Osteocyte (in vitro differentiated cells): ENCODE results near the gene AUP1. TPM values are rescaled to one million over a fixed set of nuclear protein-coding genes. Genes with fewer than 3 reads are reported as not detected.

ENCODE experiments used
- DNase-seq: peaks from one replicate; pipeline ENCODE4 v3.0.0; 2021; ENCODE audit warnings: mixed read lengths; ENCODE audit not compliant: unreplicated experiment; ENCODE audit errors: extremely low spot score
- H3K27ac Mint-ChIP-seq: one replicate; pipeline ENCODE4 v1.8.0; 2021; ENCODE audit warnings: mild to moderate bottlenecking, mixed read lengths; ENCODE audit not compliant: unreplicated experiment
- H3K27me3 Mint-ChIP-seq: one replicate; pipeline ENCODE4 v1.8.0; 2021; ENCODE audit warnings: mixed read lengths; ENCODE audit not compliant: unreplicated experiment
- H3K36me3 Mint-ChIP-seq: one replicate; pipeline ENCODE4 v1.8.0; 2021; ENCODE audit warnings: mixed read lengths; ENCODE audit not compliant: unreplicated experiment
- H3K4me1 Mint-ChIP-seq: one replicate; pipeline ENCODE4 v1.8.0; 2021; ENCODE audit warnings: mixed read lengths; ENCODE audit not compliant: unreplicated experiment
- H3K4me3 Mint-ChIP-seq: one replicate; pipeline ENCODE4 v1.8.0; 2021; ENCODE audit warnings: mild to moderate bottlenecking, moderate library complexity, mixed read lengths; ENCODE audit not compliant: unreplicated experiment
- H3K9me3 Mint-ChIP-seq: one replicate; pipeline ENCODE4 v1.8.0; 2021; ENCODE audit warnings: mixed read lengths; ENCODE audit not compliant: unreplicated experiment
- CTCF ChIP-seq: fragments of 200-600 bp; sonication (generic); IDR thresholded peaks from 2 replicates; pipeline ENCODE4 v1.5.0; 2021; ENCODE audit warnings: antibody characterized with exemption, mild to moderate bottlenecking, moderate library complexity
- total RNA-seq: library from RNA; stranded (reverse); gene quantifications from 2 replicates; pipeline ENCODE4 v1.2.1, GENCODE V29; 2021

AUP1 gene
- total RNA-seq, 1 donor from 2014 or later: 96.3 TPM

- no peaks in the 10 kb centered on the region for H3K9me3 Mint-ChIP-seq
- no peak for TF ChIP-seq CTCF
- peaks cover 15% of the 10 kb centered on the region for H3K36me3 Mint-ChIP-seq
- peaks cover 2% of the 10 kb centered on the region for H3K4me1 Mint-ChIP-seq
- no peak overlapping the region for H3K4me3 Mint-ChIP-seq
- DNase-seq: no peak
- no peaks in the 10 kb centered on the region for H3K27me3 Mint-ChIP-seq
- H3K27ac Mint-ChIP-seq: no peak overlapping the region
Measured at GRCh38 chr2:74542978-74543377, 13.5 kb upstream of the AUP1 start.

- Mint-ChIP-seq H3K4me3 (no peak overlapping the region), H3K4me1 (no peaks in the 10 kb centered on the region), H3K36me3 (peaks cover 15% of the 10 kb centered on the region), H3K27ac (no peak overlapping the region), H3K9me3 (no peaks in the 10 kb centered on the region), H3K27me3 (no peaks in the 10 kb centered on the region)
- no peak for DNase-seq
- no peak for TF ChIP-seq CTCF
Measured at GRCh38 chr2:74540291-74540690, 10.8 kb upstream of the AUP1 start.

GRCh38 chr2:74538881-74539339 is 9.4 kb upstream of the AUP1 start:
- H3K4me1 Mint-ChIP-seq: no peaks in the 10 kb centered on the region

GRCh38 chr2:74537140-74537539 is 7.6 kb upstream of the AUP1 start:
- Mint-ChIP-seq H3K4me3 (no peak overlapping the region), H3K27ac (no peak overlapping the region), H3K4me1 (peaks cover 1% of the 10 kb centered on the region), H3K27me3 (no peaks in the 10 kb centered on the region), H3K36me3 (peaks cover 8% of the 10 kb centered on the region), H3K9me3 (no peaks in the 10 kb centered on the region)
- DNase-seq: no peak
- TF ChIP-seq CTCF: no peak

More at GRCh38 chr2:74538881-74539339, 9.4 kb upstream of the AUP1 start:
- no peak for DNase-seq
- no peaks in the 10 kb centered on the region for H3K9me3 Mint-ChIP-seq
- H3K36me3 Mint-ChIP-seq: peaks cover 14% of the 10 kb centered on the region
- H3K27me3 Mint-ChIP-seq: no peaks in the 10 kb centered on the region
- no peak overlapping the region for H3K4me3 Mint-ChIP-seq
- TF ChIP-seq CTCF: no peak
- no peak overlapping the region for H3K27ac Mint-ChIP-seq

- Mint-ChIP-seq H3K27ac (no peak overlapping the region), H3K27me3 (no peaks in the 10 kb centered on the region), H3K36me3 (peaks cover 6% of the 10 kb centered on the region), H3K4me3 (no peak overlapping the region), H3K9me3 (no peaks in the 10 kb centered on the region), H3K4me1 (peaks cover 7% of the 10 kb centered on the region)
- no peak for DNase-seq
- TF ChIP-seq CTCF: no peak
Measured at GRCh38 chr2:74536166-74536950, 6.9 kb upstream of the AUP1 start.
